ENCODE results near the gene PROB1. TPM values are rescaled to one million over a fixed set of nuclear protein-coding genes. Genes with fewer than 3 reads are reported as not detected.

The PROB1 gene
- total RNA-seq, 2 experiments from 2014 or later, result 5.2 to 6.2 TPM

GRCh38 chr5:139402561-139403158 lies 7.8 kb upstream of the PROB1 start:
- POLR2A ChIA-PET, result interaction anchor here (0.6 to 4.6 kb wide), 2 partner anchors 11 to 172 kb away, joined by 3 to 39 read pairs; partner anchors contain the start of gene MZB1
- Mint-ChIP-seq H3K36me3 (ENCODE audit: low read depth) (peaks cover 10% of the 10 kb centered on the region), H3K4me1 (ENCODE audit: low read depth) (peaks cover 41% of the 10 kb centered on the region), H3K9me3 (ENCODE audit: insufficient read depth) (no peaks in the 10 kb centered on the region), H3K27me3 (ENCODE audit: low read depth) (no peaks in the 10 kb centered on the region), H3K4me3 (peak overlapping the region; percentile 94), H3K27ac (peak overlapping the region; percentile 100)
- ATAC-seq, result no peak
- CTCF ChIA-PET, result interaction anchor here (0.7 to 4.2 kb wide), 17 partner anchors 8 to 172 kb away, joined by 3 to 17 read pairs (median 4); partner anchors contain the start of genes MZB1, PAIP2, PROB1 and STING1
- DNase-seq, result no peak

- ATAC-seq, result no peak
- Mint-ChIP-seq H3K4me3 (no peak overlapping the region), H3K36me3 (ENCODE audit: low read depth) (peaks cover 12% of the 10 kb centered on the region), H3K4me1 (ENCODE audit: low read depth) (peaks cover 43% of the 10 kb centered on the region), H3K9me3 (ENCODE audit: insufficient read depth) (no peaks in the 10 kb centered on the region), H3K27me3 (ENCODE audit: low read depth) (no peaks in the 10 kb centered on the region), H3K27ac (peak overlapping the region; percentile 43)
- DNase-seq, result no peak
- CTCF ChIA-PET, result interaction anchor here (1.2 to 4.2 kb wide), 6 partner anchors 11 to 116 kb away, joined by 3 to 17 read pairs (median 8); partner anchors contain the start of genes MZB1, PAIP2 and STING1
- POLR2A ChIA-PET, result interaction anchor here (0.6 to 4.6 kb wide), 2 partner anchors 10 to 110 kb away, joined by 4 to 39 read pairs; partner anchors contain the start of gene MZB1
Observed at GRCh38 chr5:139401546-139401945, 6.6 kb upstream of the PROB1 start.

GRCh38 chr5:139399501-139400121 lies 4.7 kb upstream of the PROB1 start:
- Mint-ChIP-seq H3K27ac (peak overlapping the region; percentile 2), H3K27me3 (ENCODE audit: low read depth) (no peaks in the 10 kb centered on the region), H3K36me3 (ENCODE audit: low read depth) (peaks cover 20% of the 10 kb centered on the region), H3K4me1 (ENCODE audit: low read depth) (peaks cover 57% of the 10 kb centered on the region), H3K9me3 (ENCODE audit: insufficient read depth) (no peaks in the 10 kb centered on the region), H3K4me3 (no peak overlapping the region)
- ChIA-PET POLR2A (no interaction called here), CTCF (no interaction called here)
- DNase-seq, result no peak
- ATAC-seq, result no peak

GRCh38 chr5:139397921-139398320 lies 3.0 kb upstream of the PROB1 start:
- peaks cover 46% of the 10 kb centered on the region for H3K4me1 Mint-ChIP-seq (ENCODE audit: low read depth)
- ChIA-PET CTCF (interaction anchor here (1.0 to 1.1 kb wide), 2 partner anchors 24 to 56 kb away, joined by 3 read pairs; partner anchors contain the start of gene PAIP2), POLR2A (no interaction called here)
- DNase-seq (no peak), ATAC-seq (no peak)
- H3K4me3 Mint-ChIP-seq, result no peak overlapping the region
- no peaks in the 10 kb centered on the region for H3K9me3 Mint-ChIP-seq (ENCODE audit: insufficient read depth)
- no peak overlapping the region for H3K27ac Mint-ChIP-seq
- H3K27me3 Mint-ChIP-seq (ENCODE audit: low read depth), result no peaks in the 10 kb centered on the region
- peaks cover 24% of the 10 kb centered on the region for H3K36me3 Mint-ChIP-seq (ENCODE audit: low read depth)

GRCh38 chr5:139396691-139397090 lies 1.8 kb upstream of the PROB1 start:
- Mint-ChIP-seq H3K9me3 (ENCODE audit: insufficient read depth) (no peaks in the 10 kb centered on the region), H3K27ac (no peak overlapping the region), H3K27me3 (ENCODE audit: low read depth) (no peaks in the 10 kb centered on the region), H3K4me1 (ENCODE audit: low read depth) (peaks cover 45% of the 10 kb centered on the region), H3K4me3 (no peak overlapping the region), H3K36me3 (ENCODE audit: low read depth) (peaks cover 27% of the 10 kb centered on the region)
- CTCF ChIA-PET, result interaction anchor here (1.5 kb wide), 1 partner anchor 11 kb away, joined by 3 read pairs; no protein-coding TSS in a partner anchor
- ATAC-seq, result no peak
- POLR2A ChIA-PET, result interaction anchor here (1.0 to 1.3 kb wide), 3 partner anchors 96 to 165 kb away, joined by 3 read pairs; no protein-coding TSS in a partner anchor
- DNase-seq, result no peak

GRCh38 chr5:139395844-139396640 lies 1.1 kb upstream of the PROB1 start:
- H3K27me3 Mint-ChIP-seq (ENCODE audit: low read depth), result no peaks in the 10 kb centered on the region
- H3K9me3 Mint-ChIP-seq (ENCODE audit: insufficient read depth), result no peaks in the 10 kb centered on the region
- H3K4me1 Mint-ChIP-seq (ENCODE audit: low read depth), result peaks cover 51% of the 10 kb centered on the region
- ChIA-PET CTCF (interaction anchor here (1.0 to 1.5 kb wide), 3 partner anchors 11 to 54 kb away, joined by 3 read pairs; partner anchors contain the start of gene PAIP2), POLR2A (interaction anchor here (1.0 to 11.6 kb wide), 6 partner anchors 8 to 166 kb away, joined by 3 to 139 read pairs (median 4); partner anchors contain the start of genes PAIP2 and SPATA24)
- no peak for ATAC-seq
- H3K36me3 Mint-ChIP-seq (ENCODE audit: low read depth), result peaks cover 27% of the 10 kb centered on the region
- no peak overlapping the region for H3K4me3 Mint-ChIP-seq
- no peak overlapping the region for H3K27ac Mint-ChIP-seq
- no peak for DNase-seq

GRCh38 chr5:139394123-139394653 lies 716 bp downstream of the PROB1 start:
- H3K27ac Mint-ChIP-seq, result peak overlapping the region; percentile 97
- POLR2A ChIA-PET, result interaction anchor here (4.9 to 11.6 kb wide), 2 partner anchors 53 to 100 kb away, joined by 37 to 139 read pairs; partner anchors contain the start of genes MATR3 and PAIP2

GRCh38 chr5:139393497-139394122 lies 1.3 kb downstream of the PROB1 start:
- H3K27ac Mint-ChIP-seq, result peak overlapping the region; percentile 97
- H3K9me3 Mint-ChIP-seq (ENCODE audit: insufficient read depth), result no peaks in the 10 kb centered on the region
- CTCF ChIA-PET, result interaction anchor here (1.0 to 4.4 kb wide), 7 partner anchors 10 to 119 kb away, joined by 3 to 32 read pairs (median 4); partner anchors contain the start of genes PAIP2 and SPATA24
- peaks cover 64% of the 10 kb centered on the region for H3K4me1 Mint-ChIP-seq (ENCODE audit: low read depth)
- POLR2A ChIA-PET, result interaction anchor here (0.6 to 11.6 kb wide), 6 partner anchors 9 to 118 kb away, joined by 3 to 139 read pairs (median 20); partner anchors contain the start of genes MATR3, PAIP2 and SPATA24
- peak overlapping the region; percentile 98 for H3K4me3 Mint-ChIP-seq
- H3K36me3 Mint-ChIP-seq (ENCODE audit: low read depth), result peaks cover 31% of the 10 kb centered on the region
- no peaks in the 10 kb centered on the region for H3K27me3 Mint-ChIP-seq (ENCODE audit: low read depth)
- no peak for ATAC-seq
- peak; percentile 40 for DNase-seq

More at GRCh38 chr5:139394123-139394653, 716 bp downstream of the PROB1 start:
- Mint-ChIP-seq H3K9me3 (ENCODE audit: insufficient read depth) (no peaks in the 10 kb centered on the region), H3K27me3 (ENCODE audit: low read depth) (no peaks in the 10 kb centered on the region), H3K4me1 (ENCODE audit: low read depth) (peaks cover 62% of the 10 kb centered on the region), H3K36me3 (ENCODE audit: low read depth) (peaks cover 29% of the 10 kb centered on the region), H3K4me3 (peak overlapping the region; percentile 98)
- peak; percentile 80 for DNase-seq
- peak; percentile 17 for ATAC-seq
- CTCF ChIA-PET, result interaction anchor here (0.8 to 1.6 kb wide), 5 partner anchors 9 to 118 kb away, joined by 4 to 5 read pairs (median 4); partner anchors contain the start of genes PAIP2 and SPATA24

- Mint-ChIP-seq H3K9me3 (ENCODE audit: insufficient read depth) (no peaks in the 10 kb centered on the region), H3K4me3 (peak overlapping the region; percentile 98), H3K27ac (peak overlapping the region; percentile 97), H3K4me1 (ENCODE audit: low read depth) (peaks cover 68% of the 10 kb centered on the region), H3K36me3 (ENCODE audit: low read depth) (peaks cover 28% of the 10 kb centered on the region), H3K27me3 (ENCODE audit: low read depth) (no peaks in the 10 kb centered on the region)
- DNase-seq (peak; percentile 93), ATAC-seq (peak; percentile 73)
- ChIA-PET POLR2A (interaction anchor here (0.5 to 11.6 kb wide), 8 partner anchors 9 to 124 kb away, joined by 3 to 139 read pairs (median 4); partner anchors contain the start of genes MATR3, PAIP2, SLC23A1 and SPATA24), CTCF (interaction anchor here (0.7 to 4.4 kb wide), 6 partner anchors 11 to 119 kb away, joined by 3 to 32 read pairs (median 6); partner anchors contain the start of genes PAIP2 and SPATA24)
Observed at GRCh38 chr5:139392678-139393496, 2.0 kb downstream of the PROB1 start.

- Mint-ChIP-seq H3K4me1 (ENCODE audit: low read depth) (peaks cover 70% of the 10 kb centered on the region), H3K36me3 (ENCODE audit: low read depth) (peaks cover 26% of the 10 kb centered on the region), H3K27me3 (ENCODE audit: low read depth) (no peaks in the 10 kb centered on the region), H3K4me3 (peak overlapping the region; percentile 98), H3K27ac (peak overlapping the region; percentile 99), H3K9me3 (ENCODE audit: insufficient read depth) (no peaks in the 10 kb centered on the region)
- peak; percentile 40 for ATAC-seq
- ChIA-PET POLR2A (interaction anchor here (0.9 to 11.6 kb wide), 8 partner anchors 9 to 99 kb away, joined by 3 to 139 read pairs (median 4); partner anchors contain the start of genes MATR3, PAIP2, SLC23A1 and SPATA24), CTCF (interaction anchor here (0.7 to 4.4 kb wide), 7 partner anchors 10 to 69 kb away, joined by 3 to 32 read pairs (median 8); partner anchors contain the start of genes PAIP2 and SPATA24)
- no peak for DNase-seq
Observed at GRCh38 chr5:139392324-139392677, 2.6 kb downstream of the PROB1 start.

All from activated CD8-positive, alpha-beta T cell treated with anti-CD3 and anti-CD28 coated beads, Interleukin-2, amount 10 ng/mL, durations not matched to agents 7 days and 5 days (primary cell).